Measurements from ENCODE around the gene LIN52. TPM values are rescaled to one million over a fixed set of nuclear protein-coding genes. Genes with fewer than 3 reads are reported as not detected.

Gene LIN52
- total and polyA plus RNA-seq, 2 donors (not counting 3 experiments of a cell fraction or from before 2014, with no cell fraction given), result 6.6 to 9.7 TPM

GRCh38 chr14:74207943-74208342 is 123.2 kb downstream of the LIN52 start:
- Histone ChIP-seq H3K9ac (replicated peaks; ENCODE audit: extremely low read depth, insufficient read depth, low read length) (no peak overlapping the region), H4K20me1 (replicated peaks; ENCODE audit: control insufficient read depth, extremely low read depth, insufficient read depth, low read length) (no peaks in the 10 kb centered on the region), H3K4me2 (ENCODE audit: insufficient read depth, low read length) (no peak overlapping the region), H3K4me3 (replicated peaks in 1 of 3; ENCODE audit: insufficient read depth in 1 of 3, low read depth in 1 of 3, low read length in 3 of 3) (no peak overlapping the region), H3K27me3 (ENCODE audit: control insufficient read depth in 2 of 2, insufficient read depth in 2 of 2, low read length in 2 of 2) (peaks cover 3 to 4% of the 10 kb centered on the region in 2 experiments), H2AFZ (ENCODE audit: low read depth, low read length) (no peak overlapping the region), H3K27ac (ENCODE audit: insufficient read depth, low read depth, low read length) (no peak overlapping the region), H3K9me1 (replicated peaks; ENCODE audit: control insufficient read depth, extremely low read depth, insufficient read depth, low read length) (no peaks in the 10 kb centered on the region), H3K9me3 (replicated peaks; ENCODE audit: control insufficient read depth, insufficient read depth, low read length) (no peaks in the 10 kb centered on the region), H3K36me3 (ENCODE audit: control insufficient read depth in 2 of 2, extremely low read depth in 1 of 2, insufficient read depth in 2 of 2, low read length in 2 of 2) (no peaks in the 10 kb centered on the region), H3K4me1 (ENCODE audit: control insufficient read depth, extremely low read depth, insufficient read depth, low read length) (no peaks in the 10 kb centered on the region), H3K79me2 (ENCODE audit: control insufficient read depth, insufficient read depth, low read length) (no peaks in the 10 kb centered on the region)
- BruUV-seq (replicated peaks), result no TSS peak
- DNase-seq (ENCODE audit: low read depth, low spot score) (no peak), FAIRE-seq (no peak)
- ChIA-PET POLR2A (no interaction called here), CTCF (interaction anchor here (1.0 kb wide), 1 partner anchor 11 kb away, joined by 3 read pairs; no protein-coding TSS in a partner anchor)
- dilution Hi-C loops (cut with MboI; ENCODE audit: extremely low pct_ligation_motif_present, low sequenced_read_pairs), result no loop called here
- intact Hi-C loops (cut with micrococcal nuclease), result loop anchor here (1.0 kb wide), 1 partner anchor 271 kb away; no protein-coding TSS in a partner anchor
- no peak for TF ChIP-seq POLR2AphosphoS5 (IDR thresholded peaks at IDR 0.05; ENCODE audit: insufficient read depth, low read depth, low read length)
- peak in 1 of 2 donors; percentile 10 for TF ChIP-seq CTCF (IDR thresholded peaks at IDR 0.05; ENCODE audit: extremely low read depth in 1 of 2, insufficient read depth in 1 of 2, low read depth in 1 of 2, low read length in 2 of 2)

GRCh38 chr14:74208642-74209041 is 123.9 kb downstream of the LIN52 start:
- H3K4me3 ChIP-seq (replicated peaks in 1 of 3; ENCODE audit: insufficient read depth in 1 of 3, low read depth in 1 of 3, low read length in 3 of 3), result no peak overlapping the region
- BruUV-seq (replicated peaks), result no TSS peak
- H3K9me3 ChIP-seq (replicated peaks; ENCODE audit: control insufficient read depth, insufficient read depth, low read length), result no peaks in the 10 kb centered on the region
- dilution Hi-C loops (cut with MboI; ENCODE audit: extremely low pct_ligation_motif_present, low sequenced_read_pairs) (no loop called here), intact Hi-C loops (cut with micrococcal nuclease) (loop anchor here (1.0 kb wide), 1 partner anchor 271 kb away; no protein-coding TSS in a partner anchor)
- no peak overlapping the region for H3K9ac ChIP-seq (replicated peaks; ENCODE audit: extremely low read depth, insufficient read depth, low read length)
- FAIRE-seq, result no peak
- H3K4me1 ChIP-seq (ENCODE audit: control insufficient read depth, extremely low read depth, insufficient read depth, low read length), result no peaks in the 10 kb centered on the region
- H3K36me3 ChIP-seq (ENCODE audit: control insufficient read depth in 2 of 2, extremely low read depth in 1 of 2, insufficient read depth in 2 of 2, low read length in 2 of 2), result no peaks in the 10 kb centered on the region
- no peaks in the 10 kb centered on the region for H3K79me2 ChIP-seq (ENCODE audit: control insufficient read depth, insufficient read depth, low read length)
- no peak for DNase-seq (ENCODE audit: low read depth, low spot score)
- H3K27ac ChIP-seq (ENCODE audit: insufficient read depth, low read depth, low read length), result no peak overlapping the region
- no peak overlapping the region for H2AFZ ChIP-seq (ENCODE audit: low read depth, low read length)
- no peak overlapping the region for H3K4me2 ChIP-seq (ENCODE audit: insufficient read depth, low read length)
- POLR2A ChIA-PET, result no interaction called here
- H3K27me3 ChIP-seq (ENCODE audit: control insufficient read depth in 2 of 2, insufficient read depth in 2 of 2, low read length in 2 of 2), result peaks cover 4 to 6% of the 10 kb centered on the region in 2 experiments
- no peaks in the 10 kb centered on the region for H4K20me1 ChIP-seq (replicated peaks; ENCODE audit: control insufficient read depth, extremely low read depth, insufficient read depth, low read length)
- H3K9me1 ChIP-seq (replicated peaks; ENCODE audit: control insufficient read depth, extremely low read depth, insufficient read depth, low read length), result no peaks in the 10 kb centered on the region
- CTCF ChIA-PET, result interaction anchor here (2.5 kb wide), 1 partner anchor 10 kb away, joined by 21 read pairs; no protein-coding TSS in a partner anchor
- TF ChIP-seq EZH2 (IDR thresholded peaks at IDR 0.05; ENCODE audit: borderline replicate concordance, low read depth, low read length, severe bottlenecking), result no peak
- no peak for TF ChIP-seq MAX (IDR thresholded peaks at IDR 0.05; ENCODE audit: insufficient read depth, insufficient read length)
- TF ChIP-seq JUN (IDR thresholded peaks at IDR 0.05; ENCODE audit: borderline replicate concordance, insufficient read depth, insufficient read length, low read depth), result no peak
- no peak for TF ChIP-seq CTCF (IDR thresholded peaks at IDR 0.05; ENCODE audit: extremely low read depth in 1 of 2, insufficient read depth in 1 of 2, low read depth in 1 of 2, low read length in 2 of 2)
- TF ChIP-seq POLR2AphosphoS5 (IDR thresholded peaks at IDR 0.05; ENCODE audit: insufficient read depth, low read depth, low read length), result no peak
- no peak for TF ChIP-seq FOS (IDR thresholded peaks at IDR 0.05; ENCODE audit: borderline replicate concordance, insufficient read depth, low read length)
- TF ChIP-seq POLR2A (IDR thresholded peaks at IDR 0.05; ENCODE audit: low read depth, low read length), result no peak
- TF ChIP-seq MYC (IDR thresholded peaks at IDR 0.05; ENCODE audit: low read depth, low read length), result no peak
- no peak for TF ChIP-seq GATA2 (IDR thresholded peaks at IDR 0.05; ENCODE audit: insufficient read depth, insufficient read length, low read depth, low read length)

All from endothelial cell of umbilical vein (primary cell).